ENCODE data around the gene ELF5. TPM values are rescaled to one million over a fixed set of nuclear protein-coding genes. Genes with fewer than 3 reads are reported as not detected.

The ELF5 gene
- total and polyA plus RNA-seq, 2 donors: 2.6 to 13.4 TPM

DNA sequence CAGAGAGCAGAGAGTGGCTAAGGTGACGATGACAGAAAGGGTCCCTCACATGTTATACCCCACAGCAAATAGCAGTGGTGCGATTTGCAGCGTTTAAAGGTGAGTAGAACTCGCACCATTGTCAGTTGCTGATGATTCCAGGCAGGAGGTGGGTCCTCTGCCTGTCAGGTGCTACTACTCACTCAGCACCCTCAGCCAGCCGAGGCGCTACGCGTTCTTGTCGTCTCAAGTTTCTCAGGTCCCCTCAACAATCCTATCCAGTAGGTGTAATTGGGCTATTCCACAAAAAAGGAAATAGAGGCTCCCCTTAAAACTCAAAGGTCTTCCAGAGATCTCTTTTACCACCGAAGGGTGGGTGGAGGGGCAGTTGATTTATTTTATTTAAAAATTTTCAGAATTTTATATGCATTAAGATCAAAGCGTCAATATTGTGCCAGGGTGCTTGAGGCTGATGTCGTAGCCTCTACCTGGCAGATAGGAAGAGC, 18.3 kb downstream of the ELF5 start:
- no peak overlapping the region for H3K4me3 ChIP-seq (ENCODE audit: low read depth, low read length)
- H3K36me3 ChIP-seq (ENCODE audit: insufficient read depth): no peaks in the 10 kb centered on the region
- H3K27ac ChIP-seq (ENCODE audit: low read depth): no peak overlapping the region
- DNase-seq (ENCODE audit: extremely low spot score): no peak
- WGBS: 86% methylated on average over 12 of the region's 12 CpGs
- no peaks in the 10 kb centered on the region for H3K4me1 ChIP-seq (ENCODE audit: insufficient read depth)

DNA sequence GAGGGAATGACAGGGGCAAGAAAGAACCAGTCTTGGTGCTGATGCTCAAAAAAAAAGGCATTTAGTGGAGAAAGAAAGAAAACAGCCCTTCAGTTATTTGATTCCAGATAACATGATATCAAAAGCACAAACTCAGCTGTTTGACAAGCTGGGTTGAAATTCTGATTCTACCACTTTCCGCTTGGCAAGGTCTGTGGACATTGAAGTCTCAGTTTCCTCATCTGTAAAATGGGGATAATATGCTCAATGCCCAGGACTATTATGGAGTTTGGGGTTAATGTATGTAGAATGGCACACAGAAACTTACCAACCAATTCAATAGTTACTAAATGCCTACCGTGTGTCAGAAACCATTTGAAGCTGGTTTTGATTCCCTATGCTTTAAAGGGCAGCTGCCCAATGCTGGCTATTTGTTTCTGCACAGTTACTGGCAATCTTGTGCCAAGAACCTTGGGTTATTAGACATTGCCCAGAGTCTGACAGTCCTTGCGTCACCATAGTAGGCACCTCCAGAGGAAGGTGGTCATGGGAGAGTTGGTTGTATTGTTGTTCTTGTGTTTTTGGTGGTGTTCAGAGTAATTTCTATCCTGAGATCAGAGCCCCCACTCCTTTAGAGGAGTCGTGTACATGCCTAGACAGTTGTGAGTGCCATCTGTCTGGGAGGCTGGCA, 19.5 kb downstream of the ELF5 start:
- Histone ChIP-seq H3K4me3 (ENCODE audit: low read depth, low read length) (no peak overlapping the region), H3K36me3 (ENCODE audit: insufficient read depth) (no peaks in the 10 kb centered on the region), H3K4me1 (ENCODE audit: insufficient read depth) (no peaks in the 10 kb centered on the region), H3K27ac (ENCODE audit: low read depth) (no peak overlapping the region)
- no peak for DNase-seq (ENCODE audit: extremely low spot score)
- WGBS: 84% methylated on average over 4 of the region's 4 CpGs

DNA sequence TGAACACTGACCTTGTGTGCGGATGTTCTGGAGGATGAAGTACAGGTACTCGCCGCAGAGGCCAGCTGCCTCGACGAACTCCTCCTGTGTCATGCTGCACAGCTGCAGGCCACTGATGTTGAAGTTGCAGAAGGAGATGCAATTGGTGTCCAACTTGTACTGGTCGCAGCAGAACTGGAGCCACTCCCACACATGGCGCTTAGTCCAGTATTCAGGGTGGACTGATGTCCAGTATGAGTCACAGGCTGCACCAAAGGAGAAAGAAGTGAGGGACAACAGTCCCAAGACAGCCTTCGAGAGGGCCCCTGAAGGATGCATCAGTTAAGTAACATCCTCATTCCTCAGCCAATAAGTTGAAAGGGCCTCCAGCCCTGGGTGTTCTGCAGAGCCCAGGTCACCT, 20.1 kb downstream of the ELF5 start:
- no peaks in the 10 kb centered on the region for H3K36me3 ChIP-seq (ENCODE audit: insufficient read depth)
- no peaks in the 10 kb centered on the region for H3K4me1 ChIP-seq (ENCODE audit: insufficient read depth)
- no peak overlapping the region for H3K27ac ChIP-seq (ENCODE audit: low read depth)
- no peak overlapping the region for H3K4me3 ChIP-seq (ENCODE audit: low read depth, low read length)
- no peak for DNase-seq (ENCODE audit: extremely low spot score)
- 76% methylated on average over 8 of the region's 8 CpGs for WGBS

DNA sequence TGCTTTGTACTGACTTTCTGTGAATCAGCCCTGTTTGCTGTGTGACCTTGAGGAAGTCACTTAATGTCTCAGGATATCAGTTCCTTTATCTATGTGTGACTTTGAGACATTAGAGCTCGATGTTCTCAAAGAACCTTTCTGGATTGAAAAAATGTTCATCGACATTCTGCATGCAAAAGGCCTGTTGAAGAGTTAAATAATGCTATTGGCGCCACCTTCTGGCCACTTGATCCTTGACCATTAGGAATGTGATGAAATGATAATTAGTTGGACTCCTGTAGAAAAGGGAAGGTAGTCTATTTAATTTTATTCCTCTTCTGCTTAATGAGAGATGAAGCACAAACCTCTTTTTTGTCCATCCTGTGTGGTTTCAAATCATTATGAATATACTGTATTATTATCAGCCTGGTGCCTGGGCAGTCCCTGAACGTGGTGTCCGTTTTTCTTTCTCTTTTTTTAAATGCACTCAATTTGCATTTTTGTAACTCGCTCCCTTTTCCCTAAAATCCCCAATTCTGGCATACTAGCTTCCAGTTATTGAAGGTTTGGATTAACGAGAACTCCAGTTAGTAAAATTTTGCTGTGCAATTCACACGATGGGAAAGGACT, 20.7 kb downstream of the ELF5 start:
- no peaks in the 10 kb centered on the region for H3K4me1 ChIP-seq (ENCODE audit: insufficient read depth)
- DNase-seq (ENCODE audit: extremely low spot score): no peak
- WGBS: 50% methylated on average over 8 of the region's 8 CpGs

DNA sequence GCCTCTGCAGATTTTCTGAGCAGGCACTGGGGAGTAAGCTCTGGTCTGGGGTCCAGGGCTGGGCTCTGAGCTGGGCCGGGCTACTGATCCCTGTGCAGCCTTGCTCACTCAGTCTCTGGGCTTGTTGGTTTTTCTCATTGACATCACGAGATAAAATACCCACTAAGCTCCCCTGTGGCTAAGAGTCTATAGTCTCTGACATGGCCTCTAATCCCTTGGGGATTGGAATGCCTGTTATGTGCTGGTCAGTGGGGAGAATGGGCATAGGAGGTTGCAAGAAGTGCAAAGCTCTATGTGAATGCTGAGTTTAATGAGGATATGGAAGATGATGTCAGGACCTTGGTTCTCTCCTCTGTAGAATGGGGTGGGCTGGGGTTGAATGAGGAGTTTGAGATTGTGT, 23.3 kb downstream of the ELF5 start:
- Histone ChIP-seq H3K36me3 (ENCODE audit: insufficient read depth) (no peaks in the 10 kb centered on the region), H3K4me1 (ENCODE audit: insufficient read depth) (no peaks in the 10 kb centered on the region), H3K4me3 (ENCODE audit: low read depth, low read length) (no peak overlapping the region), H3K27ac (ENCODE audit: low read depth) (no peak overlapping the region)
- WGBS: 73% methylated on average over 2 of the region's 2 CpGs
- no peak for DNase-seq (ENCODE audit: extremely low spot score)

More for the DNA sequence above, 20.7 kb downstream of the ELF5 start:
- no peak overlapping the region for H3K4me3 ChIP-seq (ENCODE audit: low read depth, low read length)
- no peaks in the 10 kb centered on the region for H3K36me3 ChIP-seq (ENCODE audit: insufficient read depth)
- no peak overlapping the region for H3K27ac ChIP-seq (ENCODE audit: low read depth)

DNA sequence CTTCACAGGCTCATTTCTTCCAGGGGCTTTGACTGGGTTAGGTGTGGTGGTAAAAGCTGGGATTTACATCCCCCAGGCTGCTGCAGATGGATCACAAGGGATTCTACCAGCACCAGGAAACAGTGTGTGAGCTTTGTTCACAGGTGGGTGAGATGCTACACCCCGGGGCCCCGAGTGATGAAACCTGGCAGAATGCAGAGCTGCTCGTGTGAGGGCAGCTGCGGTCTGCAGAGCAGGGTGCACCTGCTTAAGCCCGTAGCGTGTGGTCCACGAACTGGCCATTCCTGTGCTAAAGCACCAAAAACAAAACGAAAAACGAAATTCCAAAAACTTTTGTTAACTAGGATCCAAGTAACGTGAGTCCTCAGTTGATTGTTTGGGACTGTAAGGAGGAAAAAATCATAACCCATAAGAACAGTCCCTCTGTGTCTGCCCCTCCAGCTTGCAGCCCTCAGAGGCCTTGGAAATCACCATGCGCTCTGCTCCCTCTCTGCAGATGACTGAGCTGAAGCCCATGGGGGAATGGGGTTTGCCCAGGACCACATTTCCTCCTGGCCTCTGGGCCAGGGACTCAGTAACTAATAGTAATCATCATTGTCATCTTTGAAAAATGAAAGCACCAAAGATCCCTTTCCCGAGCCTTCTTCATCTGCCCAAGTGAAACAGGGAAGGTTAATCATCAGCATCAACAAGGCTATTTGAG, 24.6 kb downstream of the ELF5 start:
- 89% methylated on average over 12 of the region's 12 CpGs for WGBS
- H3K4me1 ChIP-seq (ENCODE audit: insufficient read depth): no peaks in the 10 kb centered on the region
- H3K4me3 ChIP-seq (ENCODE audit: low read depth, low read length): no peak overlapping the region
- no peak for DNase-seq (ENCODE audit: extremely low spot score)
- H3K36me3 ChIP-seq (ENCODE audit: insufficient read depth): no peaks in the 10 kb centered on the region
- H3K27ac ChIP-seq (ENCODE audit: low read depth): no peak overlapping the region

DNA sequence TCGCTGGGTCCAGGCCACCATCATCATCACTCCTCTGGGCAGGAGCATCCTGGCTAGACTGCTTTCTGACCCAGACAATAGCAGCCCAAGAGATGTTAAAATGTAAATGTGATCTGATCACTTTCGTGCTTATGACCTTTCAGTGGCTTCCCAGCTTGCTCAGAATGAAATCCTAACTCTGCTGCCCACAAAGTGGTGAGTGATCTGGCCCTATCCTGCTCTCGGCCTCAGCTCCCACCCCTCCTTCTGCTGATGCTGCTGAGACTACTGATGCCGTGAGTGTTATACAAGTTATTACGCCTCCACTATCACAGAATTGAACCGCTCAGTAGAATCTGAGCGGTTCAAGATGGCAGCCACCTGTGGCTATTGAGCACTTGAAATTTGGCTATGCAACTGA, 26.2 kb downstream of the ELF5 start:
- Histone ChIP-seq H3K27ac (ENCODE audit: low read depth) (no peak overlapping the region), H3K36me3 (ENCODE audit: insufficient read depth) (no peaks in the 10 kb centered on the region), H3K4me3 (ENCODE audit: low read depth, low read length) (no peak overlapping the region), H3K4me1 (ENCODE audit: insufficient read depth) (no peaks in the 10 kb centered on the region)
- DNase-seq (ENCODE audit: extremely low spot score): no peak
- 83% methylated on average over 7 of the region's 7 CpGs for WGBS

DNA sequence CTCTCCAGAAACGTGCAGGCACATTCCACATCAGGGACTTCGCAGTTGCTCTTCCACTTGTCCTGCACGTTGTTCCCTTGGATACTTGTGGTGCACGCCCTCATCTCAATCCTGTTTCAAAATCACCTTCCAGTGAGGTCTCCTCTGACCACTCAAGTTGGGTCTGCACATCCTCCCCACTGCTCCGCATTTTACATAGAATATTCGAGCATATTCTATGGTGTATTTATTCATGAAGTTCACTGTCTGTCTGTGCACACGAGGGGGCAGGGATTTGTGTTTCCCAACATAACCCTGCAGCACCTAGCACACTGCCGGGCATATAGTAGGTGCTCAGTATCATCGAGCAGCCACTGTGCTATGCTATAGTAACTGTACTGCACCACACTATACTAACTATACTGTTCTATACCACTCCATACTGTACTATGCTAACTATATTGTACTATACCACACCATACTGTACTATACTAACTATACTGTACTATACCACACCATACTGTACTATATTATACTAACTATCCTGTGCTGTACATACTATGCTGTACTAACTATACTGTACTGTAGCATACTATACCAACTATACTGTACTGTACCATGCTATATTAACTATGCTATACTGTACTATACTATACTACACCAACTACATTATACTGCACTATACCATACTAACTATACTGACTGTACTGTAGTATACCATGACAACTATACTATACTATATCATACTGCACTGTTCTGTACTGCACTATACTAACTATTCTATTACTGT, 30.3 kb downstream of the ELF5 start:
- 79% methylated on average over 9 of the region's 9 CpGs for WGBS
- H3K36me3 ChIP-seq (ENCODE audit: insufficient read depth): no peaks in the 10 kb centered on the region
- H3K4me3 ChIP-seq (ENCODE audit: low read depth, low read length): no peak overlapping the region
- H3K27ac ChIP-seq (ENCODE audit: low read depth): no peak overlapping the region
- no peak for DNase-seq (ENCODE audit: extremely low spot score)
- no peaks in the 10 kb centered on the region for H3K4me1 ChIP-seq (ENCODE audit: insufficient read depth)

DNA sequence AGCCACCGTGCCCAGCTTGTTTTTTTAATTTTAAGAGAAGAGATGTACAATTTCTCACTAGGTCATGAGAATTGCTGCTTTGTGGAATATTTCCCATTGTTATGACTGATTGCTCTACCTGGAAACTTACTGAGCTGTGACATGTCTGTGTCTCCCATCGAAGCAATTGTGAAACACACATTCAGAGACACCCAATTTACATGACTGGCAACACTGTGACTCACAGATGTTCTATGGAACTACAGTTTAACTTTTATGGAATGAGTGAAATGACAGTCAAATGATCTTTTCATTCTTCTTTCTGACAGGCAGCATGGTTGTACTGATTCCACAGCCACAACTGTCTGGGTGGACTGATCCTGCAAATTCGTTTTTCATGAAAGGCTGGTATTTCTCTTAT, 32.3 kb downstream of the ELF5 start:
- Histone ChIP-seq H3K4me1 (ENCODE audit: insufficient read depth) (no peaks in the 10 kb centered on the region), H3K36me3 (ENCODE audit: insufficient read depth) (no peaks in the 10 kb centered on the region), H3K27ac (ENCODE audit: low read depth) (no peak overlapping the region), H3K4me3 (ENCODE audit: low read depth, low read length) (no peak overlapping the region)
- DNase-seq (ENCODE audit: extremely low spot score): no peak
- 67% methylated on average over 3 of the region's 3 CpGs for WGBS

DNA sequence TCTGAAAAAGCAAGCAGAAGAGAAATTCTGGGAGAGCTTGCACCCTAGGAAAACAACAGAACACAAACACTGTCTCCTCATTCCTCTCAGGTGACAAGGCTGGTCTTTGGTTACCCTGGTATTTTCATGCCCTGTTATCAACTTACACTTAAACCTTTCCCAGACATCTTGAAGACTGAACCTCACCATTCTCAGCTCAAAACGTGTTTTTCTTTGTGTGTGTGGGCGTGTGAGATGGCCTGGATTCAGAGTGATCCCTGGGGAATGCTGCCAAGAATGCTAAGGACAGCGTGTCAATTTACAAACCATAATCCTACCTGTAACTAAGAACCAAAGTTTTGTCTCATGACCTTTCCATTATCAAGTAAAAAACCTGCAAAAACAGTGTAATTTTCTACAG, 33.3 kb downstream of the ELF5 start:
- no peaks in the 10 kb centered on the region for H3K36me3 ChIP-seq (ENCODE audit: insufficient read depth)
- H3K4me1 ChIP-seq (ENCODE audit: insufficient read depth): no peaks in the 10 kb centered on the region
- WGBS: 26% methylated on average over 3 of the region's 3 CpGs
- H3K4me3 ChIP-seq (ENCODE audit: low read depth, low read length): no peak overlapping the region
- no peak for DNase-seq (ENCODE audit: extremely low spot score)
- no peak overlapping the region for H3K27ac ChIP-seq (ENCODE audit: low read depth)

DNA sequence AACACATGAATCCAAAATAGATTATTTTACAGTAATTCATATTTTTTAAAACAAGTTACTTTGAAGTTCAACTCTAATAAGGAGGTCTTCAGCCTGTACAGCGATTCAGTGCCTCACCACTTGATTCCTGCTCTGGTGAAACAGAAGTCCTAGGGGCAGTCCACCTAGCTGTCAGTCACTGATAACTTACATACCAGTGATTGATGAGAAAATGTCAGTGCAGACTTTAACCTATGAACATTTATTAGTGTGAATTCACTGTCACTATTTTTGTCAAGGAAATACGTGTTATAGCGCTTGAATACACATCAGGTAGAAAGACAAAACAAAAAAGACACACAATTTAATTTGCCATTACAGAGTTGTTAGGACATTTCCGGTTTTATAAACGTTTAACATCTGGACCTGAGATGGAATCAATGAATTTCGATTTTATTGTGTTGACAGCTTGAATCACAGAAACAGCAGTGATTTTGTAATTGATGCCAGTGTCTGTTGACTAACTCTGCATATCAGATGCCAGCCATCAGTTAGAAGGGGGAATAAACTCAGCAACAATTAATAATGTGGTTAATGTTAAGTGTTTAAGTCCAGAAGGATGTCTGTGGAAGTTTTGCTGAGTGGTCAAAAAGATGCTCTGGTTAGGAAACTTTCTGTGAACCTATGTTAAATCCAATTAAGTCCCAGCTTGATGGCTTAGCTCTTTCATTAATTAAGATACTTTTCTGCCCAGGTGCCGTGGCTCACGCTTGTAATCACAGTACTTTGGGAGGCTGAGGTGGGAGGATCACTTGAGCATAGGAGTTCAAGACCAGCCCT, 34.5 kb downstream of the ELF5 start:
- Histone ChIP-seq H3K27ac (ENCODE audit: low read depth) (no peak overlapping the region), H3K4me1 (ENCODE audit: insufficient read depth) (no peaks in the 10 kb centered on the region), H3K4me3 (ENCODE audit: low read depth, low read length) (no peak overlapping the region), H3K36me3 (ENCODE audit: insufficient read depth) (no peaks in the 10 kb centered on the region)
- 68% methylated on average over 8 of the region's 8 CpGs for WGBS
- DNase-seq (ENCODE audit: extremely low spot score): no peak

DNA sequence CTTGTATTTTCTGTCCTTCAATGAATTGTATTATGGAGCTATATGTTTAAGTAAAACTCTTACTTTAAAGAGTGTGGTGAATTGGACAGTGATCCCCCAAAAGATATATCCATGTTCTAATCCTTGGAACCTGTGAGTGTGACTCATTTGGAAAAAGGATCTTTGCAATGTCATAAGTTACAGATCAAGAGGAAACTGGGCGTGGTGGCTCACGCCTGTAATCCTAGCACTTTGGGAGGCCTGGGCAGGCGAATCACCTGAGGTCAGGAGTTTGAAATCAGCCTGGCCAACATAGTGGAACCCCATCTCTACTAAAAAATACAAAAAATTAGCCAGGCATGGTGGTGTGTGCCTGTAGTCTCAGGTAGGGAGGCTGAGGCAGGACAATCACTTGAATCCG, 36.7 kb downstream of the ELF5 start:
- no peak overlapping the region for H3K4me3 ChIP-seq (ENCODE audit: low read depth, low read length)
- no peaks in the 10 kb centered on the region for H3K36me3 ChIP-seq (ENCODE audit: insufficient read depth)
- DNase-seq (ENCODE audit: extremely low spot score): no peak
- 91% methylated on average over 4 of the region's 4 CpGs for WGBS
- no peaks in the 10 kb centered on the region for H3K4me1 ChIP-seq (ENCODE audit: insufficient read depth)
- no peak overlapping the region for H3K27ac ChIP-seq (ENCODE audit: low read depth)

DNA sequence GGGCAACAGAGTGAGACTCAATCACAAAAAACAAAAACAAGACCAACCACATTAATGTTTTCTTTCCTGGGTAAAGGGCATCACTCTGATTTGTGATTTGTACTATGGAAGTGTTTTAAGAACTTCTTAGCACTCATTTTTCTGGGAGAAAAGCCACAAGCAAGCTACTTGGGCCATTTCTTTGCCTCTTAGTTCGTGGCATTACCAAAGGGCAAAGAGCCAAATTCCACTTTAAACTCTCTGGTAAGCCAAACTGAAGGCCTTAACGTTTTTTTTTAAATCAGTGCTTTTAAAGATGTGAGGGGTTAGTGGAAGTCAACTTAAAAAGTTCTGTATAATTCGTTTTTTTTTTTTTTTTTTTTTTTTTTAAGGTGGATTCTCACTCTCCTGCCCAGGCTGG, 37.9 kb downstream of the ELF5 start:
- Histone ChIP-seq H3K27ac (ENCODE audit: low read depth) (no peak overlapping the region), H3K4me3 (ENCODE audit: low read depth, low read length) (no peak overlapping the region), H3K36me3 (ENCODE audit: insufficient read depth) (no peaks in the 10 kb centered on the region), H3K4me1 (ENCODE audit: insufficient read depth) (no peaks in the 10 kb centered on the region)
- 38% methylated on average over 3 of the region's 3 CpGs for WGBS
- DNase-seq (ENCODE audit: extremely low spot score): no peak
